Neural progenitor cell (in vitro differentiated cells): Measurements from ENCODE around the gene FOXO1.

ENCODE experiments used
- EZH2 ChIP-seq: fragments of 200-600 bp; sonication (generic); IDR thresholded peaks from 2 replicates; pipeline ENCODE4 v1.6.1; 2017; ENCODE audit warnings: antibody characterized with exemption, mild to moderate bottlenecking, moderate library complexity
- TF ChIP-seq, protein P1 (sequence below): fragments of 200-600 bp; sonication (generic); IDR thresholded peaks from 2 replicates; pipeline ENCODE4 v1.5.1; 2017; ENCODE audit warnings: antibody characterized with exemption, mild to moderate bottlenecking

GRCh38 chr13:40639221-40639681 lies 27.2 kb downstream of the FOXO1 start:
- TF ChIP-seq, protein P1, sequence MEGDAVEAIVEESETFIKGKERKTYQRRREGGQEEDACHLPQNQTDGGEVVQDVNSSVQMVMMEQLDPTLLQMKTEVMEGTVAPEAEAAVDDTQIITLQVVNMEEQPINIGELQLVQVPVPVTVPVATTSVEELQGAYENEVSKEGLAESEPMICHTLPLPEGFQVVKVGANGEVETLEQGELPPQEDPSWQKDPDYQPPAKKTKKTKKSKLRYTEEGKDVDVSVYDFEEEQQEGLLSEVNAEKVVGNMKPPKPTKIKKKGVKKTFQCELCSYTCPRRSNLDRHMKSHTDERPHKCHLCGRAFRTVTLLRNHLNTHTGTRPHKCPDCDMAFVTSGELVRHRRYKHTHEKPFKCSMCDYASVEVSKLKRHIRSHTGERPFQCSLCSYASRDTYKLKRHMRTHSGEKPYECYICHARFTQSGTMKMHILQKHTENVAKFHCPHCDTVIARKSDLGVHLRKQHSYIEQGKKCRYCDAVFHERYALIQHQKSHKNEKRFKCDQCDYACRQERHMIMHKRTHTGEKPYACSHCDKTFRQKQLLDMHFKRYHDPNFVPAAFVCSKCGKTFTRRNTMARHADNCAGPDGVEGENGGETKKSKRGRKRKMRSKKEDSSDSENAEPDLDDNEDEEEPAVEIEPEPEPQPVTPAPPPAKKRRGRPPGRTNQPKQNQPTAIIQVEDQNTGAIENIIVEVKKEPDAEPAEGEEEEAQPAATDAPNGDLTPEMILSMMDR = no peak
- no peak for TF ChIP-seq EZH2
